H1 (cell line): ENCODE data around the gene TPPP2. TPM values are rescaled to one million over a fixed set of nuclear protein-coding genes. Genes with fewer than 3 reads are reported as not detected.

Experiments
- CTCF ChIA-PET: fragments of 300-600 bp; sonication (Branson Sonifier 250); formaldehyde crosslinking; loops from one replicate; lab custom pipeline; 2021; ENCODE audit not compliant: partially characterized antibody; lab: Charles Lee
- POLR2A ChIA-PET: fragments of 300-600 bp; sonication (Branson Sonifier 250); formaldehyde crosslinking; loops from one replicate; lab custom pipeline; 2021; ENCODE audit warnings: inconsistent platforms; ENCODE audit not compliant: partially characterized antibody; lab: Charles Lee
- DNase-seq, 2 experiments: peaks; one replicate each; pipeline versions ENCODE4 v3.0.0 to v3.0.0-alpha.2; 2010 to 2022; ENCODE audit warnings: low spot score in 2 of 2, low read depth in 1 of 2, mixed read lengths in 1 of 2
- FAIRE-seq: peaks from 2 replicates; lab custom pipeline; 2011; peaks lifted over from hg19 to GRCh38; lab: Jason Lieb, UNC
- H2AFZ ChIP-seq: 2 replicates; pipeline ENCODE4 v1.8.1; 2012; ENCODE audit warnings: low read length, inconsistent platforms
- H2AK5ac ChIP-seq: 2 replicates; pipeline ENCODE4 v1.6.1; 2013; ENCODE audit warnings: low read depth, low read length
- H2BK120ac ChIP-seq: replicated peaks from 2 replicates; pipeline ENCODE3; 2013; ENCODE audit warnings: low read depth, low read length, inconsistent platforms
- H2BK12ac ChIP-seq: 2 replicates; pipeline ENCODE4 v1.6.1; 2013; ENCODE audit warnings: low read depth, low read length
- H2BK15ac ChIP-seq: 2 replicates; pipeline ENCODE4 v1.6.1; 2013; ENCODE audit warnings: low read length
- H2BK20ac ChIP-seq: 2 replicates; pipeline ENCODE4 v1.6.1; 2013; ENCODE audit warnings: low read length
- H2BK5ac ChIP-seq: 2 replicates; pipeline ENCODE4 v1.6.1; 2013; ENCODE audit warnings: low read depth, low read length
- H3K14ac ChIP-seq: 2 replicates; pipeline ENCODE4 v1.6.1; 2013; ENCODE audit warnings: inconsistent platforms; ENCODE audit not compliant: insufficient read length
- H3K18ac ChIP-seq: 2 replicates; pipeline ENCODE4 v1.6.1; 2013; ENCODE audit warnings: low read length; ENCODE audit errors: extremely low read depth
- H3K23ac ChIP-seq: 2 replicates; pipeline ENCODE4 v1.6.1; 2013; ENCODE audit warnings: inconsistent platforms; ENCODE audit not compliant: insufficient read length
- H3K23me2 ChIP-seq: 2 replicates; pipeline ENCODE4 v1.6.1; 2013; ENCODE audit warnings: low read depth, low read length
- H3K27ac ChIP-seq: 2 replicates; pipeline ENCODE4 v1.6.1; 2011; ENCODE audit warnings: low read depth, low read length, inconsistent platforms
- H3K27me3 ChIP-seq, 4 experiments: replicated peaks in 1 of 4; 1 replicate in 1 of 4; 2 replicates in 3 of 4; pipeline versions ENCODE4 v1.6.1 to v1.8.1; 2011 to 2013; ENCODE audit warnings: low read length in 3 of 4, mild to moderate bottlenecking in 3 of 4, inconsistent platforms in 2 of 4, mixed read lengths in 2 of 4, moderate library complexity in 1 of 4; ENCODE audit not compliant: control insufficient read depth in 3 of 4, insufficient read depth in 3 of 4; ENCODE audit errors: extremely low read depth in 1 of 4
- H3K36me3 ChIP-seq, 4 experiments: 2 replicates each; pipeline versions ENCODE4 v1.6.1 to v1.8.1; 2011 to 2013; ENCODE audit warnings: mild to moderate bottlenecking in 4 of 4, low read length in 3 of 4, moderate library complexity in 2 of 4, control low read depth in 1 of 4, inconsistent platforms in 1 of 4; ENCODE audit not compliant: insufficient read depth in 4 of 4, control insufficient read depth in 2 of 4
- H3K4ac ChIP-seq: replicated peaks from 2 replicates; pipeline ENCODE3; 2013; ENCODE audit warnings: low read length, low read depth, mixed read lengths, inconsistent platforms; ENCODE audit not compliant: insufficient read length
- H3K4me1 ChIP-seq, 4 experiments: replicated peaks in 1 of 4; 1 replicate in 1 of 4; 2 replicates in 3 of 4; pipeline versions ENCODE4 v1.6.1 to v1.8.1; 2011 to 2013; ENCODE audit warnings: low read length in 3 of 4, inconsistent platforms in 2 of 4, mixed read lengths in 1 of 4; ENCODE audit not compliant: insufficient read depth in 4 of 4, control insufficient read depth in 3 of 4
- H3K4me2 ChIP-seq, 2 experiments: 2 replicates each; pipeline versions ENCODE4 v1.6.1 to v1.8.1; 2011 to 2013; ENCODE audit warnings: low read depth in 2 of 2, low read length in 2 of 2, control low read depth in 1 of 2, inconsistent platforms in 1 of 2, mild to moderate bottlenecking in 1 of 2; ENCODE audit not compliant: insufficient read depth in 1 of 2
- H3K4me3 ChIP-seq, 4 experiments: fragments of 200-600, 300-600 bp in 1 of 4; sonication (generic), shearing (Covaris generic), sonication (Bioruptor Twin) in 1 of 4; 2 replicates each; pipeline versions ENCODE4 v1.5.1 to v1.8.1; 2011 to 2016; ENCODE audit warnings: low read length in 4 of 4, low read depth in 3 of 4, control low read depth in 2 of 4, inconsistent platforms in 2 of 4, mild to moderate bottlenecking in 2 of 4, mixed read lengths in 1 of 4, moderate library complexity in 1 of 4; ENCODE audit not compliant: insufficient read depth in 2 of 4; ENCODE audit errors: extremely low read depth in 1 of 4
- H3K56ac ChIP-seq: replicated peaks from 2 replicates; pipeline ENCODE3; 2013; ENCODE audit warnings: low read depth, mild to moderate bottlenecking, mixed read lengths, low read length, inconsistent platforms; ENCODE audit not compliant: insufficient read length
- H3K79me1 ChIP-seq: 2 replicates; pipeline ENCODE4 v1.6.1; 2013; ENCODE audit warnings: low read depth, low read length, control low read depth
- H3K79me2 ChIP-seq, 2 experiments: 2 replicates each; pipeline versions ENCODE4 v1.6.1 to v1.8.1; 2012 to 2013; ENCODE audit warnings: low read length in 2 of 2, mild to moderate bottlenecking in 2 of 2, inconsistent platforms in 1 of 2; ENCODE audit not compliant: insufficient read depth in 2 of 2, control insufficient read depth in 1 of 2
- H3K9ac ChIP-seq, 4 experiments: replicated peaks in 1 of 4; 1 replicate in 1 of 4; 2 replicates in 3 of 4; pipeline versions ENCODE4 v1.6.1 to v1.8.1; 2011 to 2013; ENCODE audit warnings: low read depth in 3 of 4, low read length in 3 of 4, control low read depth in 2 of 4, mild to moderate bottlenecking in 2 of 4, moderate library complexity in 2 of 4, inconsistent platforms in 1 of 4; ENCODE audit errors: extremely low read depth in 1 of 4
- H3K9me3 ChIP-seq, 2 experiments: 2 replicates each; pipeline versions ENCODE4 v1.6.1 to v1.8.1; 2012 to 2013; ENCODE audit warnings: mild to moderate bottlenecking in 2 of 2, moderate library complexity in 2 of 2, control low read depth in 1 of 2, inconsistent platforms in 1 of 2, low read depth in 1 of 2, low read length in 1 of 2, mixed read lengths in 1 of 2; ENCODE audit not compliant: insufficient read depth in 2 of 2
- H4K20me1 ChIP-seq, 2 experiments: replicated peaks in 1 of 2; 2 replicates each; pipeline versions ENCODE3 to v1.8.1; 2011 to 2013; ENCODE audit warnings: inconsistent platforms in 2 of 2, low read length in 2 of 2, mild to moderate bottlenecking in 1 of 2; ENCODE audit not compliant: insufficient read depth in 2 of 2, control insufficient read depth in 1 of 2
- H4K5ac ChIP-seq: 2 replicates; pipeline ENCODE4 v1.6.1; 2013; ENCODE audit warnings: low read length, low read depth, mixed read lengths, inconsistent platforms; ENCODE audit not compliant: insufficient read length
- H4K8ac ChIP-seq: 2 replicates; pipeline ENCODE4 v1.8.0; 2013; ENCODE audit warnings: mild to moderate bottlenecking, moderate library complexity, low read length, inconsistent platforms; ENCODE audit not compliant: insufficient read depth; ENCODE audit errors: extremely low read depth
- H4K91ac ChIP-seq: replicated peaks from 2 replicates; pipeline ENCODE3; 2013; ENCODE audit warnings: low read length, mixed read lengths, inconsistent platforms; ENCODE audit not compliant: insufficient read length
- BACH1 ChIP-seq: IDR thresholded peaks from 2 replicates; pipeline ENCODE4 v1.6.1; 2012; ENCODE audit warnings: low read length, improper control_type of control experiment
- BCL11A ChIP-seq, 2 experiments: IDR thresholded peaks; one replicate each; pipeline ENCODE4 v1.6.1; 2011; ENCODE audit warnings: low read depth in 2 of 2, low read length in 2 of 2, mild to moderate bottlenecking in 2 of 2
- CHD2 ChIP-seq: IDR thresholded peaks from 2 replicates; pipeline ENCODE4 v1.6.1; 2012; ENCODE audit warnings: low read length, improper control_type of control experiment
- CTBP2 ChIP-seq: IDR thresholded peaks from 2 replicates; pipeline ENCODE4 v1.7.0; 2011; ENCODE audit warnings: borderline replicate concordance, mild to moderate bottlenecking, moderate library complexity, mixed read lengths, low read length; ENCODE audit not compliant: insufficient read depth, insufficient read length
- JUN ChIP-seq: IDR thresholded peaks from 2 replicates; pipeline ENCODE4 v1.6.1; 2011; ENCODE audit warnings: low read depth, mild to moderate bottlenecking, improper control_type of control experiment, low read length
- PHF8 ChIP-seq: fragments of 200-600 bp; sonication (generic); conservative IDR thresholded peaks from 2 replicates; pipeline ENCODE4 v1.7.1; 2012; ENCODE audit warnings: low read depth, mild to moderate bottlenecking, inconsistent platforms, low read length, moderate library complexity
- POLR2A ChIP-seq, 2 experiments: IDR thresholded peaks; 1 replicate in 1 of 2; 2 replicates in 1 of 2; pipeline ENCODE4 v1.6.1; 2011; ENCODE audit warnings: low read depth in 2 of 2, low read length in 2 of 2, mild to moderate bottlenecking in 2 of 2; ENCODE audit errors: control extremely low read depth in 1 of 2
- SUZ12 ChIP-seq: fragments of 200-600 bp; sonication (generic); IDR thresholded peaks from 2 replicates; pipeline ENCODE4 v1.6.1; 2012; ENCODE audit warnings: mild to moderate bottlenecking, inconsistent platforms, low read length, moderate library complexity, mixed read lengths
- TEAD4 ChIP-seq: IDR thresholded peaks from 2 replicates; pipeline ENCODE4 v1.6.1; 2012; ENCODE audit warnings: low read depth, low read length, inconsistent platforms, mixed read lengths
- WGBS, 2 experiments: shearing (Covaris generic) in 1 of 2; methylation state at CpG; one replicate each; pipeline versions ENCODE4 v1.1.6 to v1.1.7; 2013 to 2015; ENCODE audit warnings: low lambda C conversion rate in 2 of 2, mixed read lengths in 2 of 2, inconsistent platforms in 1 of 2, low coverage in 1 of 2, missing lambda C conversion rate in 1 of 2; ENCODE audit not compliant: insufficient replicate concordance in 2 of 2, insufficient coverage in 1 of 2, insufficient read length in 1 of 2; ENCODE audit errors: extremely low coverage in 1 of 2, missing lambda C conversion rate in 1 of 2; 5-methylcytosine and 5-hydroxymethylcytosine counted together
- polyA plus RNA-seq, 7 experiments: library from polyadenylated mRNA; depleted of rRNA in 3 of 7; stranded (reverse) in 5 of 7; unstranded in 2 of 7; fragments of >200 nt in 5 of 7; fragments of 200-250 nt in 2 of 7; gene quantifications; 1 replicate in 5 of 7; 2 replicates in 1 of 7; 4 replicates in 1 of 7; pipeline versions ENCODE4 v1.2.1 to v1.2.3, GENCODE V29; 2011 to 2013; ENCODE audit warnings: missing spikeins in 2 of 7, mixed read lengths in 2 of 7
- total RNA-seq: library from RNA; stranded (reverse); fragmentation: NEBNext Ultra II Directional; extraction: Animal tissue kit (Norgen Biotek cat#: 25700); gene quantifications from 2 replicates; pipeline ENCODE4 v1.2.1, GENCODE V29; 2021
- TF ChIP-seq, protein P1 (sequence below): IDR thresholded peaks from 2 replicates; pipeline ENCODE4 v1.6.1; 2012; ENCODE audit warnings: inconsistent platforms

TPPP2 gene
- total and polyA plus RNA-seq, 2 of the 8 experiments (the other 6 are each of a cell fraction or from before 2014, with no cell fraction given) = not detected

DNA sequence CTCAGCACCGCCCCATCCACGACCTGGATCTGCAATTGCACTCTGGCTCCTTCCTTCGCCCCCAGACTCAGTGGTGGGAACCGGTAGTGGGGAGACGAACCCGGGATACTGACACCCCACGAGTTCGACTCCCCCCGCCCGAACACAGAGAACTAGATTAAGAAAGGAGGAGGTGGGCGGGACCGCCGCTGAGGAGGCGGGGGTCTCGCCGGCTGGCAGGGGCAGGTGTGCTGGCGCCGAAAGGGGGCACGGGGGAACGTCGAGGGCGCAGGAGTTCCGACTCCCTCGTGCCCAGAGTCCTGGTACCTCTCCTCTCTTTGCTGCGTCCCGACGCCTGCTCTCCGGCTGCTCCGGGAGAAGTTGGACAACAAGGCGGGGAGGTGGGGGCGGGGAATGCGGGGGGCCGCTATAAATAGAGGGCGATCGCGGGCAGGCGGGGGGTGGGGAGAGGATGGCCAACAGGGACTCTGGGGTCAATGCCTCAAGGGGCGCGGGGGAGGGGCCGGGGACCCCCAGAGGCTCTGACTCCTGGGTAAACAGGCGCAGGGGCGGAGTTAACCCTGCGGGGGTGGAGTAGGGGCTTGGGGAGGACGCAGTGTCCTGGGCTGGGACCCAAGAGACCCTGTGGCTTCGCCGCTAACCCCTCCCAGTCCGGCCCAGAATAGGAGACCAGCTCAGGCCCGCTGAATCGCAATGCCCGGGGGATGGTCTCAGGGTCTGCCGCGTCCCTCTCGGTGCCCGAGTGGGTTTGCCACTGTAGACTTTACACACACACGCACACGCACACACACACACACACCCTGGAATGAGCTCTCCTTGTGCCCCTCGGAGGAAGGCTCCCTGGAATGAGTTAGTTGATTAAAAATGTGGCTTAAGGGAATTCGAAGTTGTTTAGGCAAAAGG is 4.4 kb upstream of the TPPP2 start:
- Histone ChIP-seq H4K91ac (peak overlapping the region; percentile 75), H3K23me2 (peaks cover 17% of the 10 kb centered on the region), H3K27ac (peak overlapping the region; percentile 71; the same call in 1 of the 2 replicates), H2BK15ac (peak overlapping the region; percentile 98; the same call in 1 of the 2 replicates), H2BK120ac (no peak overlapping the region), H3K4me3 (peak overlapping the region; percentile 54 to 92 (median 64)), H3K9ac (peak overlapping the region in 3 of 4 experiments; percentile 34 to 71 (median 50); a peak in 4 of 7 replicates), H3K4me2 (peak overlapping the region; percentile 93 to 94), H2BK20ac (peak overlapping the region; percentile 61; the same call in 1 of the 2 replicates), H4K20me1 (no peaks in the 10 kb centered on the region), H3K4me1 (peaks cover 4 to 22% (median 14%) of the 10 kb centered on the region in 4 experiments; a peak in 6 of 7 replicates), H2BK12ac (peak overlapping the region; percentile 98), H3K9me3 (no peaks in the 10 kb centered on the region), H2AFZ (no peak overlapping the region; the same call in 1 of the 2 replicates), H3K56ac (peak overlapping the region; percentile 46), H3K79me2 (no peaks in the 10 kb centered on the region), H2AK5ac (no peak overlapping the region), H3K36me3 (0 out of 8 replicates have a peak, but pooled peaks cover 0 to 5% (median 0%) of the 10 kb centered on the region in 4 experiments), H3K14ac (no peak overlapping the region), H3K4ac (no peak overlapping the region), H3K79me1 (no peaks in the 10 kb centered on the region), H3K27me3 (peaks cover 2 to 25% (median 22%) of the 10 kb centered on the region in 4 experiments; a peak in 6 of 7 replicates), H4K5ac (peak overlapping the region; percentile 94), H3K23ac (no peak overlapping the region), H4K8ac (peak overlapping the region; percentile 91), H2BK5ac (peak overlapping the region; percentile 93), H3K18ac (peak overlapping the region; percentile 93)
- DNase-seq (peak in 1 of 2 experiments; percentile 85), FAIRE-seq (no peak)
- ChIA-PET POLR2A (interaction anchor here (0.6 to 3.4 kb wide), 24 partner anchors 8 to 77 kb away, joined by 3 to 19 read pairs (median 4); partner anchors contain the start of genes ARHGEF40 and RNASE13), CTCF (interaction anchor here (0.7 to 16.1 kb wide), 14 partner anchors 9 to 76 kb away, joined by 3 to 371 read pairs (median 4); partner anchors contain the start of genes ARHGEF40, RNASE7 and TMEM253)
- WGBS, 2 experiments = 2% methylated on average over 36 of the region's 58 CpGs; no CpG with 5 or more reads in 1 of the 2 experiments
- TF ChIP-seq CTBP2 = peak; percentile 46
- no peak for TF ChIP-seq BCL11A (IDR thresholded peaks at IDR 0.05; ENCODE audit: low read depth in 2 of 2, low read length in 2 of 2)
- TF ChIP-seq, protein P1, sequence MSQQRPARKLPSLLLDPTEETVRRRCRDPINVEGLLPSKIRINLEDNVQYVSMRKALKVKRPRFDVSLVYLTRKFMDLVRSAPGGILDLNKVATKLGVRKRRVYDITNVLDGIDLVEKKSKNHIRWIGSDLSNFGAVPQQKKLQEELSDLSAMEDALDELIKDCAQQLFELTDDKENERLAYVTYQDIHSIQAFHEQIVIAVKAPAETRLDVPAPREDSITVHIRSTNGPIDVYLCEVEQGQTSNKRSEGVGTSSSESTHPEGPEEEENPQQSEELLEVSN = peak; percentile 93
- TF ChIP-seq POLR2A (IDR thresholded peaks at IDR 0.05; ENCODE audit: control extremely low read depth in 1 of 2, low read depth in 2 of 2, low read length in 2 of 2) = peak in 1 of 2 experiments; percentile 42; a peak in 1 of 3 replicates
- TF ChIP-seq BACH1 = peak; percentile 47; the same call in 1 of the 2 replicates
- TF ChIP-seq SUZ12 = no peak
- no peak for TF ChIP-seq TEAD4
- no peak; the same call in none of the 2 replicates for TF ChIP-seq PHF8
- TF ChIP-seq CHD2 = no peak
- TF ChIP-seq JUN = no peak
